ENCODE data around the gene SLC37A1. TPM values are rescaled to one million over a fixed set of nuclear protein-coding genes. Genes with fewer than 3 reads are reported as not detected.

SLC37A1 gene
- total RNA-seq, 1 donor from 2014 or later, result 24.8 TPM

GRCh38 chr21:42582787-42583476, 69.3 kb downstream of the SLC37A1 start:
- H3K36me3 Mint-ChIP-seq, result peaks cover 4% of the 10 kb centered on the region

GRCh38 chr21:42583477-42584295, 70.0 kb downstream of the SLC37A1 start:
- TF ChIP-seq CTCF (conservative IDR thresholded peaks at IDR 0.05), result no peak
- no peaks in the 10 kb centered on the region for H3K4me1 Mint-ChIP-seq (ENCODE audit: unreplicated experiment)
- DNase-seq (ENCODE audit: extremely low spot score, unreplicated experiment), result no peak

More at GRCh38 chr21:42582787-42583476, 69.3 kb downstream of the SLC37A1 start:
- no peak for TF ChIP-seq CTCF (conservative IDR thresholded peaks at IDR 0.05)
- Mint-ChIP-seq H3K4me1 (ENCODE audit: unreplicated experiment) (no peaks in the 10 kb centered on the region), H3K9me3 (no peaks in the 10 kb centered on the region), H3K27me3 (no peaks in the 10 kb centered on the region), H3K4me3 (no peak overlapping the region), H3K27ac (no peak overlapping the region)
- DNase-seq (ENCODE audit: extremely low spot score, unreplicated experiment), result no peak

GRCh38 chr21:42584296-42584641, 70.6 kb downstream of the SLC37A1 start:
- TF ChIP-seq CTCF (conservative IDR thresholded peaks at IDR 0.05), result no peak
- H3K9me3 Mint-ChIP-seq, result no peaks in the 10 kb centered on the region
- H3K27ac Mint-ChIP-seq, result no peak overlapping the region
- DNase-seq (ENCODE audit: extremely low spot score, unreplicated experiment), result no peak
- no peaks in the 10 kb centered on the region for H3K27me3 Mint-ChIP-seq
- H3K4me1 Mint-ChIP-seq (ENCODE audit: unreplicated experiment), result no peaks in the 10 kb centered on the region
- H3K4me3 Mint-ChIP-seq, result no peak overlapping the region
- H3K36me3 Mint-ChIP-seq, result no peaks in the 10 kb centered on the region

More at GRCh38 chr21:42583477-42584295, 70.0 kb downstream of the SLC37A1 start:
- Mint-ChIP-seq H3K36me3 (no peaks in the 10 kb centered on the region), H3K4me3 (no peak overlapping the region), H3K27ac (no peak overlapping the region), H3K9me3 (no peaks in the 10 kb centered on the region), H3K27me3 (no peaks in the 10 kb centered on the region)

- Mint-ChIP-seq H3K4me1 (ENCODE audit: unreplicated experiment) (no peaks in the 10 kb centered on the region), H3K9me3 (no peaks in the 10 kb centered on the region), H3K27me3 (no peaks in the 10 kb centered on the region), H3K27ac (no peak overlapping the region), H3K36me3 (no peaks in the 10 kb centered on the region), H3K4me3 (no peak overlapping the region)
- DNase-seq (ENCODE audit: extremely low spot score, unreplicated experiment), result no peak
- no peak for TF ChIP-seq CTCF (conservative IDR thresholded peaks at IDR 0.05)
Observed at GRCh38 chr21:42585881-42586280, 72.2 kb downstream of the SLC37A1 start.

- H3K27ac Mint-ChIP-seq, result no peak overlapping the region
- no peak overlapping the region for H3K4me3 Mint-ChIP-seq
- no peaks in the 10 kb centered on the region for H3K4me1 Mint-ChIP-seq (ENCODE audit: unreplicated experiment)
- H3K36me3 Mint-ChIP-seq, result no peaks in the 10 kb centered on the region
- no peak for TF ChIP-seq CTCF (conservative IDR thresholded peaks at IDR 0.05)
- H3K27me3 Mint-ChIP-seq, result no peaks in the 10 kb centered on the region
- H3K9me3 Mint-ChIP-seq, result no peaks in the 10 kb centered on the region
- no peak for DNase-seq (ENCODE audit: extremely low spot score, unreplicated experiment)
Observed at GRCh38 chr21:42586406-42586805, 72.8 kb downstream of the SLC37A1 start.

Data from type B pancreatic cell (in vitro differentiated cells).